GM19023 (cell line): ENCODE data around the gene VAPB.
A peak's percentile ranks its signal among the peaks of the same experiment; 100 is the strongest.

ENCODE experiments used
- ATAC-seq: cut with Tn5 transposase; IDR thresholded peaks from one replicate; pipeline ENCODE4 v1.9.1; 2021; ENCODE audit warnings: mild to moderate bottlenecking, moderate library complexity; ENCODE audit not compliant: unreplicated experiment

VAPB gene

GRCh38 chr20:58377766-58378401 lies 11.1 kb upstream of the VAPB start:
- ATAC-seq, result no peak

DNA sequence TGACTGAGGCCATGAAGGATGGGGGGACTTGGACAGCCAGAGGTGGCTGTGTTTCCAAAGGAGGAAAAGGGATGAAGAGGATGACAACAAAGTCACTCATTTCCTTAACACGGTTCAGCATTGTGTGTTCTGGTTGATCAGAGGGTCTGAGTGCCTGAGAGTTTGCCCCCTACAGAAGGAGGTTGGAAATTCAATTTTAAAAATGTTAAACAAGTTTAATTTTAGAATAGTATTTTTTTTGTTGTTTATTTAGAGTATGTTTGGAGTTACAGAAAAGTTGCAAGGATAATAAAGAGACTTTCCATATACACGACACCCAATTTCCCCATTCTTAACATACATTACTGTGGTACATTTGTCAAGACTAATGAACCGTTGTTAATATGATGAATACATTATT lies 10.3 kb upstream of the VAPB start:
- ATAC-seq, result no peak

GRCh38 chr20:58381627-58382026 lies 7.4 kb upstream of the VAPB start:
- no peak for ATAC-seq

DNA sequence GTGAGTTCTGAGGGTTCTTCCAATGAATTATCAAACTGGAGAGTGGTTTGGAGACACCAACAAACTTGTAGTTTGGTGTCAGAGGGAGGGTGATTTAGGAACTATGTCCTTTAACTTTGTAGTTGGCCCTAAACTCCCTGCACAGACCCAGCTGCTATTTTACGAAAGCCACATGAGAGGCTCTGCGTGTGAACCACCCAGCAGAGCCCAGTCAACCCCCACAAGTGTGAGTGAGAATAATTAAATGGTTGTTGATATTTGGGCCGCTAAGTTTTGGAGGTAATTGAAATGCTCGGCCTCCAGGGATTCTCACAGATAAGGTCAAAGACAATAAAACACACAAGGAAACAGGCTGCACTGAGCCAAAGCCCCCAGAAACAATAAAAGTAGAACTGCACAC lies 6.9 kb upstream of the VAPB start:
- ATAC-seq, result no peak

DNA sequence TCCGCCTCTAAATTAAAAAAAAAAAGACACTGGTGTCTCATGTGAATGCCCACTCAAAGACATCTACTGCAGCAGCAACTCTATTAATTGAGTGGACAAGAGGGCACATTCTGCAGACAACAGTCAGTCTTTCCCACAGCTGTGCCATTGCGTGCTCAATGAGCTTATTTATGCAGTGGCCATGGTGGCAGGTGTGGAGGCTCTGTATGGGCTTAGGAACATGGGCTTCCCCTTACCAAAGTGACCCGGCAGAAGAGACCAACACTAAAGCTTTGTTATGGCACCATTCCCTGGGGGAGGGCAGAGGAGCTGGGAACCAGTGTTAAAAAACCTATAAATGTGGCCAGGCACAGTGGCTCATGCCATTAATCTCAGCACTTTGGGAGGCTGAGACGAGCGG lies 4.2 kb upstream of the VAPB start:
- no peak for ATAC-seq

DNA sequence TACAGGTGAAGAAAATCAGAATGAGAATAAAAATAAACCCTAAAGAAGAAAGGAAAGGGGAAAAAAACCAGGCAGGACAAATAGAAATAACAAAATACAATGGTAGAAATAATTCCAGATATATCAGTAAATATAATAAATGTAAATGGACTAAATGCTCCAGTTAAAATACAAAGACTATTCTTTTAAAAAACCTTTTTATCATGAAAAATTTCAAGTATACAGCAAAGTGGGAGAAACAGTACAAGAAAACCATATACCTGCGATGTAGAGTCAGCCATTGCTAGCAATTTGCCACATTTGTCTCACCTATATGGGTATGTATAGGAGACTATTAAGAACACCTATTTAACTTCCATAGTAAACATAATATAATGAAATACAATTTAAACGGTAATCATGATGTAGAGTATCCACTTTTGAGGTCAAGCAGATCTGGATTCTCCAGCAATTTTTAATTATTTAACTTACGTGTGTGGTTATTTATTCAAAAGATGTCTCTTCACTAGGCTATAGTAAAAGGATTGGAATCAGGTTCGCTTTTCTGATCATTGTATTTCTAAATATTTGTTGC lies 914 bp upstream of the VAPB start:
- ATAC-seq, result no peak

GRCh38 chr20:58389324-58389967 lies 417 bp downstream of the VAPB start:
- ATAC-seq, result peak; percentile 37

DNA sequence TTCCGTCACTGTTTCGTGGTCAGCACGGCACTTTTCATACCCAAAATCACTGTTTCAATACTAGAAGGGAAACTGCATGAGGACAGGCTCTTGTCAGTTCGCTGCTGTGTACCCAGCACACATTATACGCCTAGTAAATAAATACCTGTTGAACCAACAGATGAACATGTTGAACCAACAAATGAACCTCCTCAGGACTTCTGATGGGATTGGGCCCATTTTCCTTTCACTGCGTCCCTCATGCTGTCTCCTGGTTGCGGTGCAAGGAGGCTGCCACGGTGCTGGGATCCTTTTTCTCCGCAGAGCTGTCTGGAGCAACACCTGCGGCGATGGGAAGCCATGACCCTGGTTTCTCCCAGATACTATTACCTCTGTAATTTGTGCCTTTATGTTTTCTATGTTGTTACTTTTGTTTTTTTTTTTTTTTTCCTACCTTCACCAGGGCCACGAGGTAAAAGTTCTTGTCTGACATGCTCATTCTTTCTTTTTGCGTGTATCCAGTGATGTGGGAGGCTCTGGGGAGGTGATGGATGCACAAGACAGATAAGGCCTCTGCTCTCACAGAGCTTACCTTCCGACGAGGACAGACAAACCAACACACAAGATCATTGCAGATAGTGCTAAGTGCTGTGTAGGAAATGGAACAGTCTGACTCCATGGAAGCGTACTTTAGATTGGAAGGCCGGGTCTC lies 1.1 kb downstream of the VAPB start:
- no peak for ATAC-seq

DNA sequence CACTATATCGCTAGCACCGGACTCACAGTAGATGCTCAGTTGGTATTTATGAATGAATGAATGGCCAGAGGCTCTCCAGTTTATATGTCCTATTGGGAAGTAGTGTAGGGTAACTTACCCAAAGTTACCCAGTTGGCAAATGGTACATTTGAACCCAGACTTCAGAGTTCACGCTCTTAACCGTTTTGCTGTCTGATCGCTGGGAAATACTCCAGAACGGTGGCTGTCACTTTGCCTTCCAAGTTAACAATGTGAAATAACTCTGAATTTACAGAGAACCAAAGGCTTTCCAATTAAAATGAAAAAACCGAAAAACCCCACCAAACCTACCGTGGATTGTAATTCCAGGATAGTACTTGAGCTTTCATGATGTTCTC lies 1.6 kb downstream of the VAPB start:
- ATAC-seq, result no peak

GRCh38 chr20:58392286-58392685 lies 3.3 kb downstream of the VAPB start:
- no peak for ATAC-seq

DNA sequence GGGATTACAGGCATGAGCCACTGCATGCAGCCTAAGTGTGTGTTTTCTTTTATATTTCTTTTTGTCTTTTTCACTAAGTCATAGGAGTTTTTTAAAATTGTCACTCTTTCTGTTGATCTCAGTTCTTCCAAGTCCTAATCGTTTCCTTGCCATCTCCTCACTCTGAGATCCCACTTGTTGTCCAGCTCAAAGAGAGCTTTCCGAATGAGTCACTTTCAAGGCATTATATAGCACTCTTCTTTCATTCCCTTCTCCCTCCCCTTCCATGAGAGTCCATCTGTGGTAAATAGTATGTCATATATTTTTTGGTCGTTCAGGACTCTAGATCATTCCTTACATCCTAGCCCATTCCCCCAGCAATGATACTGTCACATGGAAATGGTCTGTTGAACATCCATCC lies 4.3 kb downstream of the VAPB start:
- no peak for ATAC-seq

- no peak for ATAC-seq
Observed at GRCh38 chr20:58394801-58395200, 5.8 kb downstream of the VAPB start.

GRCh38 chr20:58395604-58396003 lies 6.6 kb downstream of the VAPB start:
- no peak for ATAC-seq

DNA sequence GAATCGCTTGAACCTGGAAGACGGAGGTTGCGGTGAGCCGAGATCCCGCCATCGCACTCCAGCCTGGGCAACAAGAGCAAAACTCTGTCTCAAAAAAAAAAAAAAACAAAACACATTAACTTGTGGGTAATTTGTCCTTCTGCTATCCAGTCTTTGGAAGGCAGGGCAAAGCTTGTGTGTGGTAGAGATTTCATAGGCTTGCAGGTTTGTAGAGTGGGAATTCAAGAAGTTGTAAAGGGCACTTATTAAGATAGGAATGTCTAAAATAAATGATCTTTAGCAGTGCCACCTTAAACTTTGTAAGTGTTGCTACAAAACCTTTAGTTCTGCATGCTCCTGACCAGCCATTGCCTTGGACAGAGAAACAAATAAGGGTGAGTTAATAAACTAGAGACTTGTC lies 8.4 kb downstream of the VAPB start:
- no peak for ATAC-seq

- no peak for ATAC-seq
Observed at GRCh38 chr20:58398254-58398653, 9.2 kb downstream of the VAPB start.

- no peak for ATAC-seq
Observed at GRCh38 chr20:58399926-58400325, 10.9 kb downstream of the VAPB start.

DNA sequence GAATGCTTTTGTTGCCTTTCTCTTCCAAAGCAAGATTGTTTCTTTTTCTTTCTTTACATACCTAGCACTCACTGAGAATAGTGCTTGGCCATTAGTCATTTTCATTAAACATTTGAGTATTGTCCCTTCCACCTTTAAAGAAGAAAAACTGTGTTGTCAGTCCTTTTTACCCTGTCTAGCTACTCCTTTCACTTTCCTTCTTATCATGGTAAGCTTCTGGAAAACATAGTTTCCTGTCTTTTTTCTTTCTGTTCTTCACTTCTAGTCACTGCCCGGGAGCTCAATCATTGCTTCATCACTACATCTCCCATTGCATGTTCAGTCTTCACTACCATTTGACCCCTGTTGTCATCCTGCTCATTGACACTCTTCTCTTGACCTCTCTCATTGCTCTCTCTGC lies 12.1 kb downstream of the VAPB start:
- no peak for ATAC-seq

GRCh38 chr20:58402305-58402704 lies 13.3 kb downstream of the VAPB start:
- no peak for ATAC-seq

DNA sequence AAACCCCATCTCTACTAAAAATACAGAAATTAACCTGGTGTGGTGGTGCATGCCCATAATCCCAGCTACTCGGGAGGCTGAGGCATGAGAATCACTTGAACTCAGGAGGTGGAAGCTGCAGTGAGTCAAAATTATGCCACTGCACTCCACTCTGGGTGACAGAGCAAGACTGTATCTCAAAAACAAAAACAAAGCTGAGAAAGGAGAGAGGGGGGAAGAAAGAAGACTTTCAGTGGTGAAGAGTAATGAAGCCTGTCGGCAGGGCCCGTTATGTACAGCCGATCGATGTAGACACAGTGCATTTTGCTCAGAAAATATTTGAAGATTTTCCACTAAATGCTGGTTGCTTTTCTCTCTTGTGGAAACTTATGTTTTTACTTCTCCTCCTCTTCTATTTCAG lies 13.8 kb downstream of the VAPB start:
- ATAC-seq, result peak; percentile 66

- peak; percentile 10 for ATAC-seq
Observed at GRCh38 chr20:58403272-58403671, 14.2 kb downstream of the VAPB start.

GRCh38 chr20:58405504-58406291 lies 16.7 kb downstream of the VAPB start:
- ATAC-seq, result no peak
